GM12875 (cell line): ENCODE measurements around the gene SNX13.

Experiments used
- H3K4me3 ChIP-seq: one replicate; pipeline ENCODE4 v1.5.1; 2011; ENCODE audit warnings: low read depth, low read length, control low read depth
- CTCF ChIP-seq: IDR thresholded peaks from 2 replicates; pipeline ENCODE4 v1.5.1; 2011; ENCODE audit warnings: low read depth, mild to moderate bottlenecking, control low read depth, inconsistent platforms, low read length, moderate library complexity, borderline replicate concordance; ENCODE audit not compliant: insufficient read depth

Gene SNX13

GRCh38 chr7:17983221-17984062, 43.1 kb upstream of the SNX13 start:
- no peak overlapping the region for H3K4me3 ChIP-seq
- TF ChIP-seq CTCF: no peak

GRCh38 chr7:17976952-17977351, 36.7 kb upstream of the SNX13 start:
- no peak for TF ChIP-seq CTCF
- no peak overlapping the region for H3K4me3 ChIP-seq

- no peak for TF ChIP-seq CTCF
- H3K4me3 ChIP-seq: no peak overlapping the region
Measured at GRCh38 chr7:17971411-17971810, 31.1 kb upstream of the SNX13 start.

- H3K4me3 ChIP-seq: no peak overlapping the region
- TF ChIP-seq CTCF: no peak
Measured at GRCh38 chr7:17968791-17969715, 28.8 kb upstream of the SNX13 start.

- no peak for TF ChIP-seq CTCF
- no peak overlapping the region for H3K4me3 ChIP-seq
Measured at GRCh38 chr7:17966706-17967105, 26.4 kb upstream of the SNX13 start.

- TF ChIP-seq CTCF: no peak
- no peak overlapping the region for H3K4me3 ChIP-seq
Measured at GRCh38 chr7:17965603-17966002, 25.3 kb upstream of the SNX13 start.
